RWPE2 (cell line): ENCODE measurements around the gene LDLRAD4.

ENCODE experiments used
- ATAC-seq: fragments of 200-7000 bp; cut with Tn5 transposase; 3 replicates; pipeline ENCODE4 v1.9.1; 2021; ENCODE audit warnings: low read depth
- DNase-seq: peaks from one replicate; pipeline ENCODE4 v3.0.0-alpha.2; 2020; ENCODE audit warnings: low spot score
- H3K27ac ChIP-seq: fragments of 450-650 bp; 2 replicates; pipeline ENCODE4 v1.5.1; 2017; ENCODE audit warnings: mild to moderate bottlenecking; ENCODE audit not compliant: poor library complexity, severe bottlenecking
- H3K27me3 ChIP-seq: fragments of 250-450 bp; sonication (Bioruptor Pico); 2 replicates; pipeline ENCODE4 v1.5.1; 2021; ENCODE audit warnings: mild to moderate bottlenecking, moderate library complexity; ENCODE audit not compliant: insufficient read depth, poor library complexity, severe bottlenecking
- H3K36me3 ChIP-seq: fragments of 250-450 bp; sonication (Bioruptor Pico); 2 replicates; pipeline ENCODE4 v1.5.1; 2020; ENCODE audit warnings: low read depth, mild to moderate bottlenecking, moderate library complexity
- H3K4me1 ChIP-seq: fragments of 250-450 bp; sonication (Bioruptor Pico); 2 replicates; pipeline ENCODE4 v1.5.1; 2021; ENCODE audit warnings: mild to moderate bottlenecking, moderate library complexity; ENCODE audit not compliant: insufficient read depth, poor library complexity, severe bottlenecking
- H3K4me3 ChIP-seq: fragments of 250-450 bp; sonication (Bioruptor Pico); 2 replicates; pipeline ENCODE4 v1.5.1; 2021; ENCODE audit warnings: mild to moderate bottlenecking, moderate library complexity; ENCODE audit not compliant: severe bottlenecking
- H3K9me3 ChIP-seq: fragments of 250-450 bp; sonication (Bioruptor Pico); 2 replicates; pipeline ENCODE4 v1.5.1; 2021; ENCODE audit warnings: mild to moderate bottlenecking, moderate library complexity; ENCODE audit not compliant: severe bottlenecking
- TF ChIP-seq, protein P1 (sequence below): fragments of 450-650 bp; IDR thresholded peaks from one replicate; pipeline ENCODE4 v1.5.1; 2017; ENCODE audit warnings: mild to moderate bottlenecking, moderate library complexity; ENCODE audit not compliant: poor library complexity, severe bottlenecking

The LDLRAD4 gene

GRCh38 chr18:13366131-13366530 is 147.6 kb downstream of the LDLRAD4 start:
- TF ChIP-seq, protein P1, sequence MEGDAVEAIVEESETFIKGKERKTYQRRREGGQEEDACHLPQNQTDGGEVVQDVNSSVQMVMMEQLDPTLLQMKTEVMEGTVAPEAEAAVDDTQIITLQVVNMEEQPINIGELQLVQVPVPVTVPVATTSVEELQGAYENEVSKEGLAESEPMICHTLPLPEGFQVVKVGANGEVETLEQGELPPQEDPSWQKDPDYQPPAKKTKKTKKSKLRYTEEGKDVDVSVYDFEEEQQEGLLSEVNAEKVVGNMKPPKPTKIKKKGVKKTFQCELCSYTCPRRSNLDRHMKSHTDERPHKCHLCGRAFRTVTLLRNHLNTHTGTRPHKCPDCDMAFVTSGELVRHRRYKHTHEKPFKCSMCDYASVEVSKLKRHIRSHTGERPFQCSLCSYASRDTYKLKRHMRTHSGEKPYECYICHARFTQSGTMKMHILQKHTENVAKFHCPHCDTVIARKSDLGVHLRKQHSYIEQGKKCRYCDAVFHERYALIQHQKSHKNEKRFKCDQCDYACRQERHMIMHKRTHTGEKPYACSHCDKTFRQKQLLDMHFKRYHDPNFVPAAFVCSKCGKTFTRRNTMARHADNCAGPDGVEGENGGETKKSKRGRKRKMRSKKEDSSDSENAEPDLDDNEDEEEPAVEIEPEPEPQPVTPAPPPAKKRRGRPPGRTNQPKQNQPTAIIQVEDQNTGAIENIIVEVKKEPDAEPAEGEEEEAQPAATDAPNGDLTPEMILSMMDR = no peak
- no peaks in the 10 kb centered on the region for H3K27me3 ChIP-seq
- H3K9me3 ChIP-seq = no peaks in the 10 kb centered on the region
- no peak for DNase-seq
- H3K4me3 ChIP-seq = no peak overlapping the region
- no peak for ATAC-seq
- H3K36me3 ChIP-seq = no peaks in the 10 kb centered on the region
- no peak overlapping the region for H3K27ac ChIP-seq
- no peaks in the 10 kb centered on the region for H3K4me1 ChIP-seq

DNA sequence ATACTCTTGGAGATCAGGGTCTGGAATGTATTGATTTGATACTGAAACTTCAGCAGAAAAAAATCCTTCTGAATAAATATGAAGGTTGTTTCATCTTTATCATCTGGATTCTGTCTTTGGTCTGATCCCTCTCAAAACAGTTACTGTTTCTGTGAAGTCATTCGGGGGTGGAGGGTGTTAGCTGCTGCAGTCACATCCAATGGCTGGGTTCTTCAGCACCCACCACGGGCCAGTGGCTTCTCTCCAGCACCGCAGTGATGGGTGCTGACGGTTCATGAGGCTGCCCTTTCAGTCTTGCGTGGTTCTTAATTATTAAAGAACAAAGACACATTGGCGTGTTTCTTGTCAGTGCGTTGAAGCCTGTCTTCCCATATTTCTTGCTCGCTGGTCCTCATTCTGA is 148.0 kb downstream of the LDLRAD4 start:
- no peak for ATAC-seq
- TF ChIP-seq, protein P1 = no peak
- DNase-seq = no peak
- H3K27me3 ChIP-seq = no peaks in the 10 kb centered on the region
- H3K4me3 ChIP-seq = no peak overlapping the region
- H3K27ac ChIP-seq = no peak overlapping the region
- H3K4me1 ChIP-seq = no peaks in the 10 kb centered on the region
- no peaks in the 10 kb centered on the region for H3K36me3 ChIP-seq
- no peaks in the 10 kb centered on the region for H3K9me3 ChIP-seq

DNA sequence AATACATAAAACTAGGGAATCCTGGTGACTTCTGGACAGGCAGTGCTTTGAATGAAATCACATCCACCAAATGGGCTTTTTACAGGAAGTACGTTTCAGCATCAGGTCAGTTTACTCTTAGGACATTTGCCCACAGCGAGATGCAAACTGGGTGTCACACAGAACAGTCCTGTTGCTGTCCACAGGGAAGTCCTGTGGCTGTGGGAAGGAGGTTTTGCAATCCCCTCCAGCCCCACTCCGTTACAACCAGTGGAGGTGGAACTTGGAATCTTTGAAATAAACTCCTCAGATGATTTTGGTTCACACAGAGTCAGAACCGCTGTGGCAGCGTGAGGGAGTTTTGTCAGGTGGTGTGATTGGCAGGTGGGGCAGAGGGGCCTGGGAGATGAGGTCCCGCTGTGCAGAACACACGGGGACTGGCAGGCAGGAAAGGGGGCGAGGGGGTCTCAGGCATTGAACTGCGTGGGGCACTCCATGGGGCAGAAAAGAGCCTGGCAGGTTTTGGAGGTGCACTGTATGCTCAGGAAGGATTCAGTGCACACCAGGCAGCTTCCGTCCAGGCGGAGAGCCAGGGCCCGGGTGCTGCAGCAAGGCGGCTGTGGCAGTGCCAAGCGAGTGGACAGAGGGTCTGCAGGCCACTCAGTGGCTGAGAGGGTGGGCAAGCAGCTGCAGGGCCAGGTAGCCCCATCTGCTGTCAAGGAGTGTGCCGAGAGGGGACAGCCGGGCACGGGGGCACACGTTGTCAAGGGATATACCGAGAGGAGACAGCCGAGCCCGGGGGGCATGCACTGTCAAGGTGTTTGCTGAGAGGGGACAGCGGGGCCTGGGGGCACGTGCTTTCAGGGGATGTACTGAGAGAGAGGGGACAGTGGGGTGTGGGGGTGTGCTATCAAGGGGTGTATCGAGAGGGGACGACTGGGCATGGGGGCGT is 148.7 kb downstream of the LDLRAD4 start:
- ATAC-seq (no peak), DNase-seq (no peak)
- Histone ChIP-seq H3K27me3 (no peaks in the 10 kb centered on the region), H3K27ac (no peak overlapping the region), H3K9me3 (no peaks in the 10 kb centered on the region), H3K4me1 (no peaks in the 10 kb centered on the region), H3K4me3 (no peak overlapping the region), H3K36me3 (no peaks in the 10 kb centered on the region)
- TF ChIP-seq, protein P1 = no peak

DNA sequence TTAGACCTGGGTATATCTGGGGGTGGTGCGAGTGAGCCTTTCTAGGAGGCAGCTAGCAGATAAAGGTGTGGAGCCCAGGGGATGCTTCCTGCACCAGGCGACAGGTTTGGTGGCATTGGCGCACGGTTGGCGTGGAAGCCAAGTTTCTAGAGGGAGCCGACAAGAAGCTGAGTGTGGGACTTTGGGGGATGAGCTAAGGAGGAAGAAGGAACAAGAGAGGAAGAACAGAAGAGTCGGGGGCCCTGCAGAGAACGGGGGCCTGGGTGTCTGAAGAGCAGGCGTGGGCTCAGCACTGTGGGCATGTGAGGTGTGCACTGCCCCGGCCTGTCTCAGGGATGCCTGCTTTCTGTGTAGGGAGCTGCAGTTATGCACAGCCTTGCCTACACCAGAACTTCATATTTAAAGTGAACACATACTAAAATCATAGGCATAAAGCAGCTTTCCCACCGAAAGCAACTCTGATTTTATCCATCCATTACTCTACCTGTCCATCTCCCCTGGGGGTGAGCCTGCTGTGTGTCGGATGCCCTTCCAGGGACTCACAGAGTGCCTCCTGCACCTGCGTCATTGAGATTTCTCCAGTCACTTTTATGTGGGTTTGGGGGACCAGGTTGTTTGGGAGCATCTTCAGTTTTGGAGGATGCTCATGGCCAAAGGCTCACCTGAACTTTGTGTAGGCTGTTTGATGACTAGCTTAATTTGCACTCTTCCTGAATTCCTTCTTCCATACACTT is 149.7 kb downstream of the LDLRAD4 start:
- no peak overlapping the region for H3K4me3 ChIP-seq
- no peak overlapping the region for H3K27ac ChIP-seq
- H3K4me1 ChIP-seq = no peaks in the 10 kb centered on the region
- no peak for ATAC-seq
- TF ChIP-seq, protein P1 = no peak
- H3K27me3 ChIP-seq = no peaks in the 10 kb centered on the region
- no peaks in the 10 kb centered on the region for H3K9me3 ChIP-seq
- DNase-seq = no peak
- no peaks in the 10 kb centered on the region for H3K36me3 ChIP-seq
